ES-I3 (cell line): ENCODE measurements around the gene P2RY10.

Source experiments
- H3K36me3 ChIP-seq: 2 replicates; pipeline ENCODE4 v1.6.1; 2013; ENCODE audit warnings: mild to moderate bottlenecking, low read length, control low read depth, moderate library complexity; ENCODE audit not compliant: insufficient read depth
- H3K4me1 ChIP-seq: 2 replicates; pipeline ENCODE4 v1.6.1; 2013; ENCODE audit warnings: mild to moderate bottlenecking, control low read depth, low read length; ENCODE audit not compliant: insufficient read depth
- H3K9ac ChIP-seq: 2 replicates; pipeline ENCODE4 v1.6.1; 2013; ENCODE audit warnings: low read depth, mild to moderate bottlenecking, low read length, moderate library complexity
- H3K9me3 ChIP-seq: 2 replicates; pipeline ENCODE4 v1.6.1; 2013; ENCODE audit warnings: mild to moderate bottlenecking, low read length, moderate library complexity; ENCODE audit not compliant: control insufficient read depth, insufficient read depth

The P2RY10 gene

GRCh38 chrX:78945186-78945912 lies at the start of gene P2RY10:
Gene P2RY10, plus strand, starts transcription at chrX:78945391. Its CDS starts 15,130 bp downstream, at chrX:78960521.
- Histone ChIP-seq H3K36me3 (no peaks in the 10 kb centered on the region), H3K9me3 (no peaks in the 10 kb centered on the region), H3K4me1 (no peaks in the 10 kb centered on the region), H3K9ac (no peak within 1 kb of the TSS)

GRCh38 chrX:78922754-78923153 lies 22.4 kb upstream of the P2RY10 start:
- no peaks in the 10 kb centered on the region for H3K9me3 ChIP-seq
- no peaks in the 10 kb centered on the region for H3K36me3 ChIP-seq
- H3K9ac ChIP-seq, result no peak overlapping the region
- H3K4me1 ChIP-seq, result no peaks in the 10 kb centered on the region

- Histone ChIP-seq H3K36me3 (no peaks in the 10 kb centered on the region), H3K4me1 (no peaks in the 10 kb centered on the region), H3K9me3 (no peaks in the 10 kb centered on the region), H3K9ac (no peak overlapping the region)
These were observed 21.8 kb upstream of the P2RY10 start for GRCh38 chrX:78923198-78924015.

GRCh38 chrX:78931814-78932213 lies 13.4 kb upstream of the P2RY10 start:
- H3K4me1 ChIP-seq, result no peaks in the 10 kb centered on the region
- no peaks in the 10 kb centered on the region for H3K9me3 ChIP-seq
- no peaks in the 10 kb centered on the region for H3K36me3 ChIP-seq
- H3K9ac ChIP-seq, result no peak overlapping the region

GRCh38 chrX:78934866-78935265 lies 10.3 kb upstream of the P2RY10 start:
- H3K9ac ChIP-seq, result no peak overlapping the region
- no peaks in the 10 kb centered on the region for H3K9me3 ChIP-seq
- no peaks in the 10 kb centered on the region for H3K4me1 ChIP-seq
- H3K36me3 ChIP-seq, result no peaks in the 10 kb centered on the region

GRCh38 chrX:78944351-78944750 lies 840 bp upstream of the P2RY10 start:
- H3K9ac ChIP-seq, result no peak overlapping the region
- no peaks in the 10 kb centered on the region for H3K9me3 ChIP-seq
- H3K4me1 ChIP-seq, result no peaks in the 10 kb centered on the region
- no peaks in the 10 kb centered on the region for H3K36me3 ChIP-seq

GRCh38 chrX:78946178-78946931 lies 1.2 kb downstream of the P2RY10 start:
- Histone ChIP-seq H3K36me3 (no peaks in the 10 kb centered on the region), H3K9me3 (no peaks in the 10 kb centered on the region), H3K9ac (no peak overlapping the region), H3K4me1 (no peaks in the 10 kb centered on the region)

GRCh38 chrX:78950009-78950835 lies 5.0 kb downstream of the P2RY10 start:
- Histone ChIP-seq H3K9ac (no peak overlapping the region), H3K4me1 (peaks cover 3% of the 10 kb centered on the region; the same call in 1 of the 2 replicates), H3K36me3 (no peaks in the 10 kb centered on the region), H3K9me3 (no peaks in the 10 kb centered on the region)

GRCh38 chrX:78957049-78957767 lies 12.0 kb downstream of the P2RY10 start:
- Histone ChIP-seq H3K36me3 (no peaks in the 10 kb centered on the region), H3K9me3 (no peaks in the 10 kb centered on the region), H3K4me1 (peaks cover 11% of the 10 kb centered on the region), H3K9ac (no peak overlapping the region)

GRCh38 chrX:78957768-78958130 lies 12.6 kb downstream of the P2RY10 start:
- Histone ChIP-seq H3K9me3 (no peaks in the 10 kb centered on the region), H3K9ac (no peak overlapping the region)

GRCh38 chrX:78958419-78959116 lies 13.4 kb downstream of the P2RY10 start:
- no peaks in the 10 kb centered on the region for H3K36me3 ChIP-seq
- no peaks in the 10 kb centered on the region for H3K9me3 ChIP-seq
- H3K9ac ChIP-seq, result no peak overlapping the region
- peaks cover 11% of the 10 kb centered on the region for H3K4me1 ChIP-seq

More at GRCh38 chrX:78957768-78958130, 12.6 kb downstream of the P2RY10 start:
- H3K4me1 ChIP-seq, result peaks cover 11% of the 10 kb centered on the region
- H3K36me3 ChIP-seq, result no peaks in the 10 kb centered on the region

- Histone ChIP-seq H3K9me3 (no peaks in the 10 kb centered on the region), H3K36me3 (no peaks in the 10 kb centered on the region), H3K4me1 (peaks cover 3% of the 10 kb centered on the region), H3K9ac (no peak overlapping the region)
These were observed 15.7 kb downstream of the P2RY10 start for GRCh38 chrX:78960888-78961287.

GRCh38 chrX:78964598-78964997 lies 19.4 kb downstream of the P2RY10 start:
- H3K9me3 ChIP-seq, result no peaks in the 10 kb centered on the region
- H3K4me1 ChIP-seq, result no peaks in the 10 kb centered on the region
- H3K9ac ChIP-seq, result no peak overlapping the region
- H3K36me3 ChIP-seq, result no peaks in the 10 kb centered on the region
